Right hindlimb (tissue), 1 donor: Measurements from ENCODE around the gene ABHD1.
A peak's percentile ranks its signal among the peaks of the same experiment; 100 is the strongest.
"Not testable (repeated sequence)": the region's sequence is repeated elsewhere in the genome, so short reads cannot be mapped to it uniquely, and the experiment has no call there.

Experiments
- DNase-seq: peaks from one replicate; pipeline ENCODE4 v3.0.0-alpha.2; 2018

ABHD1 gene

DNA sequence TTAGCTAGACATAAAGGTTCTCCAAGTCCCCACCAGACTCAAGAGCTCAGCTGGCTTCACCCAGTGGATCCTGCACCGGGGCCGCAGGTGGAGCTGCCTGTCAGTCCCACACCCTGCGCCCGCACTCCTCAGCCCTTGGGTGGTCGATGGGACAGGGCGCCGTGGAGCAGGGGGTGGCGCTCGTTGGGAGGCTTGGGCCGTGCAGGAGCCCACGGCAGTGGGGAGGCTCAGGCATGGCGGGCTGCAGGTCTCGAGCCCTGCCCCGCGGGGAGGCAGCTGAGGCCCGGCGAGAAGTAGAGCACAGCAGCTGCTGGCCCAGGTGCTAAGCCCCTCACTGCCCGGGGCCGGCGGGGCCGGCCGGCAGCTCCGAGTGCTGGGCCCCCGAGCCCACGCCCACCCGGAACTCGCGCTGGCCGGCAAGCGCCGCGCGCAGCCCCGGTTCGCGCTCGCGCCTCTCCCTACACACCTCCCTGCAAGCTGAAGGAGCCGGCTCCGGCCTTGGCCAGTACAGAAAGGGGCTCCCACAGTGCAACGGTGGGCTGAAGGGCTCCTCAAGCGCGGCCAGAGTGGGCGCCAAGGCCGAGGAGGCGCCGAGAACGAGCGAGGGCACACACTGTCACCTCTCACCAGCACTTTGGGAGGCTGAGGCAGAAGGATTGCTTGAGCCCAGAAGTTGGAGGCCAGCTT lies 12.1 kb upstream of the ABHD1 start:
- DNase-seq, result not testable (repeated sequence)

DNA sequence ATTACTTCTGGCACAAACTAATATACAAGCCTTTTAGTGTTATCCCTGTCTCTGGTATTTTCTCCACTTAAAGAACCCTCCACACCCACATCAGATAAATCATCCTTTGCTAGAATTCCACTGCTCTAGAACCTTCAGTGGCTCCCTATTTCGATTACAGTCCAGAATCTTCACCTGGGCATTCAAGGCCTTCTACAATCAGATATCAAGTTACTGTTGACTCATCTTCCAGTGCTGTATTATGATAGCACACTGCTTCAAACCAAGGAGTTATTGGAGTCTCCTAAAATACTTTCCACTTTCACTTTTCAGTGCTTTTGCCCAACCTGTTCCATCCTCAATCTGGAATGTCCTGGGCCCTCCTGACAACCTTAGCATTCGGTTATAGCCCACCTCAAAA lies 8.1 kb upstream of the ABHD1 start:
- no peak for DNase-seq

DNA sequence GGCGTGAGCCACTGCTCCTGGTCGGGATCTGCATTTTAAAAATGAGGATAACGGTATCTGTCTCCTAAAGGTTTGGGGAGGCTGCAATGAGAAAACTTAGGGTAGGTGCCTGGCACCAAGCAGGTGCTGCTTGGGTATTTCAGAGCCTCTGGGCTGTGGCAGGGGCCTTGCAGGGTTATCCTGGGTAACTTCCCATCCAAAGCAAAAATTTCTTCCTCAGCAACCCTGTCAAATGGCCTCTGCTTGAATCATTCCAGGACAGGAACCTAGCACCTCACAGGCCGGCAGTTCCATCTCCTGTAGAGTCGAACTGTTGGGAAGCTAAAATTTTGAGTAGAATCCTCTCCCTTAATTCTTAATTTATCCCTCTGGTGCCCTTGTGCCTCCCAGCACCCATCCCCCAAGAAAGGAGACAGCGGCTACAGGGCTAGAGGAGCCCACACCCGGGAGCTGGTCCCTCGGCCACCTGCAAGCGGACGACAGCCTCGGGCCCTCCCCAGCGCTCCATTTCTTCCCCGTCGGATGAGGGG lies 5.6 kb upstream of the ABHD1 start:
- DNase-seq, result no peak

DNA sequence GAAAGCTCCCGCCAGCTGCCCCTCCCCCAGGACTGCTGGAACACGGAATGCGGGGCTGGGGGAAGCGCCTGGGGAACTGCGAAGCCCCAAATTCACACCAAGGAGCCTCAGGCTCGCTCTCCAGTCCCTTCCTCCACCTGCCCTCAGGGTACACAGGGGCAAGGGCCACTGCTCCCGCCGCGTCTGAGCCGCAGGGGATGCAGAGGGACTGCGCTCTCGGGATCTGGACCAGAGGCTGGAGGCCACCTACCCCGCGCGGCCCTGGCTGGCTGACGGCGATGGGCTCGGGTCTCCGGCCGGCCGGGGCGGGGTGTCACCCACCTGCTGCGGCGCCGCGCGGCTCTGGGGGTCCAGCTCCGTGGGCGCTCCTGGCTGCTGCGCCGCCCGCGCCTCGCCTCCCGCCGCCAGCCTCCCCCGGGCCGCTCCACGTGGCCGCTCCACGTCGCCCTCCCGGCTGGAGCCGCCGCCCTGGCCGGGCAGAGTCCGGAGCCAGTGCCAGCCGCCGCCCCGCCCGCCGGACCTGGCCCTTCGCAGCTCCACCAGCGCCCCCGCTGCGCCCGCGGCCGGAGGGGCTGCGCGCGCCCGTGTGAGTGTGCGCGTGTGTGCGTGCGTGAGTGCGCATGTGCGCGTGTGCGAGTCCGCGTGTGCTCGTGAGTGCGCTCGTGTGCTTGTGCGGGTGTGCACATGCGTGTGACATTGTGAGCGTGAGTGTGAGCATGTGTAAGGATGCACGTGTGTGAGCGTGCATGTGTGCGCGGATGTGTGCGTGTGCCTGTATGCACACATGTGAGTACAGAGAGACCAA lies 4.9 kb upstream of the ABHD1 start, which contains the start of gene CGREF1:
CGREF1 (minus strand) TSS at position 604 of the 805 bp plus-strand sequence. CDS start 14,762 bp downstream, outside the sequence.
- no peak for DNase-seq

DNA sequence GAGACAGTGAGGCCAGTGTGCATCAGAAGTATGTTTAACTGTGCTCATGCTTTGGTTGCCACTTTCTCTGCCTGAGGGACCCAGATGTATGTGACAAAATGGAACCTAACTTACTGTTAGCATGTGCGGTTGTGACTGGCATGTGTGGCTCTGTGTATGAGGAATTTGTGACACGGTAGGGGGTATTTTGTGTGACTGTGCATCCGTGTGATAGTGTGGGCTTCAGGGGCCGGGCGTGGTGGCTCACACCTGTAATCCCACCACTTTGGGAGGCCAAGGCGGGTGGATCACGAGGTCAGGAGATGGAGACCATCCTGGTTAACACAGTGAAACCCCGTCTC lies 4.3 kb upstream of the ABHD1 start:
- not testable (repeated sequence) for DNase-seq

DNA sequence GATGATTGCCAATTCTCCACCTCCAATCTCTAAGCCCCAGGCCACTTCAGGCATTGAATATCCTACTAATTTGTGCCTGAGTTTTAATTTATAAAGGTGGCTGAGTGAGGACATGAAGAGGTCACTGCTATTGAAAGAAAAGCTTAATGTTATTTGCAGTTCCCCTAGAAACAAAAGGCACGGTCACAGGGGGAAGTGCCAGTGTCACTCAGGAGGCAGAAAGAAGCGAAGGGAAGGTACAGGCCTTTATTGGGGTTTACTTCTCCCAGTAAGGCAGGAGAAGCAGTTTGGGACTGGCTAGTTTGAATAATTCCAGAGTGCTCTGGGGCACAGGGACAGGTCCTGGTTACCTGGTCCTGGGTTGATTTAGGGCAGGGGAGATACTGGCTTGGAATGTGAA lies 1.7 kb upstream of the ABHD1 start:
- DNase-seq, result no peak

DNA sequence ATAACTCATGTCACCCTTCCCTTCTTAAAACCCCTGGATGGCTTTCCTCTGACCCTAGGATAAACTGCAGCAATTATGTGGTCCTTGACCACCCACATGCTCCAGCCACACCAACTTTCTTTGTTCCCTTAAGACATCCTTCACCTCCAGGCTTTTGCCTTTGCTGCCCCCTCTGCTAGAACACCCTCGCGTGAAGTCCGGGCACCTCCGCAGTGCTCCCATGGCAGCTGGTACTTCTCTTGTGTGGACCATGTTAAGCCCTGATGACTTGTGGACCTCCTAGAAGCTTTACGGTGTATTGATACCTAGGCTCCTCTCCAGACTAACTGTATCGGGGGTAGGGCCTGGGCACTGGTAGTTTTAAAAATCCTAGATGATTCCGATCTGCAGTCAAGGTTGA lies 824 bp upstream of the ABHD1 start:
- DNase-seq, result no peak

DNA sequence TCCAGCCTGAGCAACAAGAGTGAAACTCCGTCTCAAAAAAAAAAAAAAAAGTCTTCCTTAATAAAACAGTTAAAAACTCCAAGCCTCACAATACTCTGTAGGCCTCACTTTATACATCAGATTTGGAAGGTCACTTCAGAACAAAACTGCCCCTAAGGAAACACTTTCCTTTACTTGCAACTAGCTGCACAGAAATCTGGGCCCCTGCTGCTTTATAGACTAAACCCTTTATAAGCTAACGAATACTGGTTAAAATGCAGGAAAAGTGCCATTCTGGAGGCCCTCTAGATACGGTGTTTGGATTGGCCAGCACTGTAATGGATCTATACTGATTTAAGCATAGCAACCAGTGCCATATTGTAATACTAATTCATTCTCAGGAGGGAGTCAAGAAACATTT lies 1.5 kb downstream of the ABHD1 start:
- no peak for DNase-seq

DNA sequence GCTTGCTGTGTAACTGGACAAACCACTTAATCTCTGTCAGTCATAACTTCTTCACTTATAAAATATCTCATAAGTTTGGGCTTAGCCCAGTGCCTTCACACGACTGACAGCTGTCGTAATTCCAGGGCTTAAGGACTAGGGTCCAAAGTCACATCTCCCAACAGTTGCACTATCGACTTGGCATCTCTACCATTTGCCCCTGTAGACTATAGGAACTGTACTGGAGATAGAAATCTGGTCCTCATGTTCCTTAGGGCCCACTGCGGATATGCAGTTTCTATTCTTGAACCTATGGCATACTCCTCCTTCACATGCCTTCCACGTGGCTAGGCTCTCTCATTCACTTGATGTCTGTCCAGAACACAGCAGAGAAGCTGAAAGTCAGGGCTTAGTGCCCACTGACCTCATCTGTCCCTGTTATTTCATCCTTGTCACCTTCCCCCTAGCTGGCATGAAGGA lies 2.7 kb downstream of the ABHD1 start:
- no peak for DNase-seq

DNA sequence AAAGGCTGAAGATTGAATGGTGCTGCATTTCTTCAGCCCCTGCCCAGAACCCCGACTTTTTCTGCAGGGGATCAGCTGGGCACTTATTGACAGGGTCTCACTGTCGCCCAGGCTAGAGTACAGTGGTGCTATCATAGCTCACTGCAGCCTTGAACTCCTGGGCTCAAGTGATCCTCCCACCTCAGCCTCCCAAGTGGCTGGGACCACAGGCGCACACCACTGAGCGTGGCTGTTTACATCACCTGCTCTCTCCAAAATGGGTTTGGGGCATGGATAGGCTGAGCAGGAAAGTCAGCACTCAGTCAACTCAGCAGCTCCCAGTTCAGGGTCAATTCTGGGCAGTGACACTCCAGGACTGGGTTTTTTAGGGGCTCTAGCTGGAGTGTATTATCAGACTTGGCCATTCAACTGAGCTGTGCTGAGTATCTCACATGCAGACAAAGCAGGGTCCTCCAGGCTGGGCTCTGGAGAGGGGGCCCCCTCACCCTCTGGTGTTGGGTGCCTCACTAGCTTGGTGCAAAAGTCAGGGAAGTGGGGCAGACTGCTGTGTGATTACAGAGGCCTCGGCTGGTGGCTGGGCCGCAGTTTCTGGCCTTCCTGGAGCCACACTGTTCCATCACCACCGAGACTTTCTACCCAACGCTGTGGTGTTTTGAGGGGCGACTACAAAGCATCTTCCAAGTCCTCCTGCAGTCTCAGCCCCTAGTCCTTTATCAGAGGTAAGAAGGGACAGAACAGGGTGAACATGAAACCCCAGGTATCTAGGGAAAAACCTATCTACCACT lies 4.5 kb downstream of the ABHD1 start:
- no peak for DNase-seq

DNA sequence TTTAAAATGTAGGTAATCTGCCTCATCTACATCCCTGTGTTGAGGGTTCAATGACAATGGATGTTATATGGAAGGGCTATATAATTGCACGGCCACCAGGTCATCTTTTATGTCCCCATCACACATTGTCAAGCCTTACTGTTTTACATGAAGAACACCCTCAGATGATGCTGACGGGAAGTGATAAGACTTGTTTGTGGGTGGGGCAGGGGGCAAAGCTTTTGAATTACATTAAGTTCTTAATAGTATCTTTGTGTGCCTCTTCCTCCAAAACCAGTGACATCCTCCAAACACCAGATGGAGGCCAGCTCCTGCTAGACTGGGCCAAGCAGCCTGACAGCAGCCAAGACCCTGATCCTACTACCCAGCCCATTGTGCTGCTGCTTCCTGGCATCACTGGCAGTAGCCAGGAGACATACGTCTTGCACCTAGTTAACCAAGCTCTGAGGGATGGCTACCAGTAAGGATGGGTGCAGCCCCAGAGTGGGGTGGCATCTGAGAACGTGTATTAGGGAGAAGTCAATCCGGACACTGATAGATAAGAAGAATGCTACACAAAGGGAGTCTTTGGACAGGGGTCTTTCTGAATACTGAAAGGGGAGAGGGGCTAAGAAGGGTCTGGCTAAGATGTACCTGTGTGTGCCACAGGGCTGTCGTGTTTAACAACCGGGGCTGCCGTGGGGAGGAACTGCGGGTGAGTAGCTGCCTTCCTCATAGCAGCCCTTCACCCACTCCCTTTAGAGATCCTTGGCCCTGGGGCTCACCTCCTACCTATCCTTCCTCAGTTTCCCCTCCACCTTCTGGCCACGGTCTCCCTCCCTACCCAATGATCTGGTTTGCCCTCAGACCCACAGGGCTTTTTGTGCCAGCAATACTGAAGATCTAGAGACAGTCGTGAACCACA lies 5.3 kb downstream of the ABHD1 start:
- no peak for DNase-seq

DNA sequence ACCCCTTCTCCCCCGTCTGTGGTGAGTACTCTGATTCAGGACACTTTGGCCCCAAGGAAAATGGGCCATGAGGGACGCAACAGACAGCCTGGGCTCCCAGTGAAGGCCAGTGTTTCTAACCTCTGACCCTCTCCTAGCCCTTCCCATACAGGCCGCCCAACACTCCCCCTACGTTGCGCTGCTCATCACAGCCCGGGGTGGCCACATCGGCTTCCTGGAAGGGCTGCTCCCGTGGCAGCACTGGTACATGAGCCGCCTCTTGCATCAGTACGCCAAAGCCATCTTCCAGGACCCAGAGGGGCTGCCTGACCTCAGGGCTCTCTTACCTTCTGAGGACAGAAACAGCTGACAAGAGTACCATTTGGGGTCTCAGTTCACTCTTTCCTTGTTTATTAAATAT lies 6.8 kb downstream of the ABHD1 start:
- DNase-seq, result no peak

DNA sequence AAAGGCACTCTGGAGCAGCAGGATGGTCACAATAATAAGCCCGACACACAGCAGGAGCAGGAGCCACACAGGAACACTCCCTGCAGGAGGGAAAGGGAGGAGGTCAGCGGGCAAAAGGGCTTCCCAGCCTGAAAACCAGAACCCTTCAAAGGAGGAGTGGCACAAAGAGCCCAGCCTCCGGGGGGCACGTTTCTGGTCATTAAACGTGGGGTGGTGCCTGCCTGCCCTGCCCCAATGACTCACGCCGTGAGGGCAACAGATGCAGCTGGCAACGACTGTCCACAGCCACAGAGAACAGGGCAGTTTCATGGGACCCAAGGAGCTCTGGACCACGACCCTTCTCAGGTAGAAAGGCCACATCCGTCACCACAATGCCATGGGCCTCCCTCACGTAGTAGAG lies 7.8 kb downstream of the ABHD1 start:
- no peak for DNase-seq

DNA sequence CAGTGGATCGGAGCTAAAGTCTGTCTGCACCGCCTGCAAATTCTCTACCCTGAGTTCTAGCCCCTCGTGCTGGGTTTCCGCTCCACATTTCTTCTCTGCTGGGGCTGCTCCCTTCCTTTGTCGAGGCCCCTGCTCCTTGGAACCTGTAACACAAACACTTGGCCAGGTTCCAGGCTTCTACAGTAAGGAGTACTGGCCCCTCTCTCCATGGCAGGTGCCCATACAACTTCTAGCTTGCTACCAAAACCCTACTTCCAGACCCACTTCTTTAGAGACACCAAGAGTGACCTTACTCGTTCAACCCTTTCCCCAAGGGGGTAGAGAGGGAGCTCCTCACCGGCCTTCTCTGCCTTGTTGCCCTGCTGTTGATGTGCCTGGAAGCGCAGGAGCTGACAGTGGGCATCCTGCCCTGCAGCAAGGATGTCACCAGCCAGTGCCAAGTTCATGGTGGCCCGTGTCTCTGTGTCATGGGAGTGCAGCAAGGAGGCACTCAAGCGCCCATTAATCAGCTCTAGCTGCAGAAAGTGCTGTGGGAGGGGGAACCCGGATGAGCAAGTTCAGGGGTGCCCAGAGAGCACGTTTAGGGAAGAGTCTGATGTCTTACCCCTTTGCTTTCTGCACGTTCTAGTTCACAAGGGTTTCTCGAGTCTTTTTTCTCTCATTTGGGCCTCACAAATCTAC lies 9.7 kb downstream of the ABHD1 start:
- no peak for DNase-seq

DNA sequence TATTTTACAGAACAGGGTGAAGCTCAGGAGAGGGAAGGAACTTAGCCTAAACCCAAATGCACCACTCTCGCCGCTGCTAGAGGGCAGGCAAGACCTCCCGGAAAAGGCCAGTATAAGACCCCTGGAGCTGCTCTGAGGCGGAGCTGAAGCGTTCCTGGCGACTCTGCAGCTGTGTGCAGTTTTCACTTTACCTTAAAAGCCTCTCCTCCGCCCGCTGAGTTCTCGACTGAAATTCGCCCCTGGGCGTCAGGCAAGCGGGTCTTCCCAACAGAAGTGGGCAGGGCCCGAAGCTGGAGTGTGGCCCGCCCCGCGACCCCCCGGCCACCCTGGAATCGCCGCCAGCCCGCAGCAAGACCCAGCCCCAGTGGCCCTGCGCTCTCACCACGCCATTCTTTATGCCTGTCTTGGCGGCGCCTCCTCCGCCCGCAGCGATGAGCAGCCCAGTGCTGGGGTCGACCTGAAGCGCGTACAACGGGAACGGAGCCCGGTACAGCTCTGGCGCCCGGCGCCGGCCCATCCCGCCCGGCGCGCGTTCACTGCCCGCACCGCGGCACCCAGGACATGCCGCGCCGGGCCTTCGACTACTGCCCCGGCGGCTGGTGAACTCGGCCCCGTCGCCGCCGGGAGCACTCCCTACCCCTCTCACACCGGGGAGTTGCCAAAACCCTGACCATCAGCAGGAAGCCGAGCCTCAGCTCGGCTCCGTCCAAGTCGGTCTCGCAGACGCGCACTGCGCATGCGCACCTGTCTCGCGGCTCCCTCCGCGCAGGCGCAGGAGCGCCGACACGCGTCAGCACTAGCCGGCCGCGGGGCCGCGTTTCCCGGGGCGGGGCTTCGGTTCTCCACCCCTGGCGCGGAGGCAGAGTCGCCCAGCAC lies 10.5 kb downstream of the ABHD1 start, which contains the start of gene PREB:
PREB (minus strand) TSS at position 732 of the 876 bp plus-strand sequence; CDS start at position 517, 215 bp downstream.
- DNase-seq, result peak; percentile 98

DNA sequence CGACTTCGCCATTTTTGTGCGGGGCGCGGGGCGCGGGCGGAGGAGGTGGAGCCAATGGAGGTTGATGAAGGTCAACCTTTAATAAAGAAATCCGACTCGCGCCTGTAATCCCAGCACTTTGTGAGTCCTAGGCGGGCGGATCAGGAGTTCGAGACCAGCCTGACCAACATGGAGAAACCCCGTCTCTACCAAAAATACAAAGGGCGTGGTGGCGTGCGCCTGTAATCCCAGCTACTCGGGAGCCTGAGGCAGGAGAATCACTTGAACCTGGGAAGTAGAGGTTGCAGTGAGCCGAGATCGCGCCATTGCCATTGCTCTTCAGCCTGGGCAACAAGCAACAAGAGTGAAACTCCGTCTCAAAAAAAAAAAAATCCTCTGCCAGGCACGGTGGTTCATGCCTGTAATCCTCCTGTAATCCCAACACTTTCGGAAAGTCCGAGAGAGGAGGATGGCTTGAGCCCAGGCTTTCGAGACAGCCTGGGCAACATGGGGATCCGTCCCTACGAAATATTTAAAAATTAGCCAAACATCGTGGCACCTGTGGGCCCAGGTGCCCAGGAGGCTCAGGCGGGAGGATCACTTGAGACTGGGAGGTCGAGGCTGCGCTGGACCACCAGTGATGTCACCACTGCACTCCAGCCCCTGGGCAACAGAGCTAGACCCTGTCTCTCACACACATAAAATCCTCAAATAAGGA lies 11.3 kb downstream of the ABHD1 start:
- DNase-seq, result no peak

DNA sequence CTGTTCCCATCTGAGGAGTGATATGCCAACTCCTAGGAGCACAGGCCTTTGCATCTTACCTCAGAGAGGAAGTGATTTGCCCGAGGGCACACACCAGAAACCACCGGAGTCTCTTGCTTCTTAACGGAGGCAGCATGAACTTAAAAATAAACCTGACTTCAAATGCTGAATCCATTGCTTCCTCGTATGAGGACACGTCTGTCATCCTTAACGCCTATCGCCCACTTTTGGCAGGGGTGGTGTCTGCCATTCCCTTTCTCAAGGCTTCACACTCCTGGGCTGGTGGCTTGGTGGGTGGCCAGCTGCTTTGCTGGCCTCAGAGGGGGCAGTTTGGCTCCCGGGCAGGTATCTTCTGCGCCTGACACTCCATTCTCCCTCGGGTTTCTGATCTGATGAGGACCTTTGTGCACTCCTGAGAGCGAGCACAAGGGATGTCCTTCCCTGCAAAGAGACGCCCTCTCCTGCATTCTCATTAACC lies 11.9 kb downstream of the ABHD1 start:
- DNase-seq, result no peak

DNA sequence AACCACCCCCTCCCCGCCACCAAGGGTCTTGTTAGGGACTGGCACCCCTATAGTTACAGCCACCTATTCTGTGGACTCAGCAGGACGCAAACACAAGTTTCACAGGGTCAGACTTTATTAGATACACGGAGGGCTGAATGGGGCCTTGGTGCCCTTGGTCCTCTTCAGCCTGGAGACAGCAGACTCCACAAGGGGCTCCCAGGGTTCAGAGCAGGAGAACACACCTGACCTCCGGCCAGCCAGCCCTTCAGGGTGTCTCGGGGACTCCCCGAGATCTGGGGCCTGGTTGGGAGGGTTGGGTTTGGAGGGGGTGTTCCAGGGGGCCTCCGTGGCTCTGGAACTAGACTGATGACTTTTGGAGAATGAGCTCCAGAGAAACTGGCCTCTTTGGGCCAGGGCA lies 13.1 kb downstream of the ABHD1 start:
- no peak for DNase-seq

DNA sequence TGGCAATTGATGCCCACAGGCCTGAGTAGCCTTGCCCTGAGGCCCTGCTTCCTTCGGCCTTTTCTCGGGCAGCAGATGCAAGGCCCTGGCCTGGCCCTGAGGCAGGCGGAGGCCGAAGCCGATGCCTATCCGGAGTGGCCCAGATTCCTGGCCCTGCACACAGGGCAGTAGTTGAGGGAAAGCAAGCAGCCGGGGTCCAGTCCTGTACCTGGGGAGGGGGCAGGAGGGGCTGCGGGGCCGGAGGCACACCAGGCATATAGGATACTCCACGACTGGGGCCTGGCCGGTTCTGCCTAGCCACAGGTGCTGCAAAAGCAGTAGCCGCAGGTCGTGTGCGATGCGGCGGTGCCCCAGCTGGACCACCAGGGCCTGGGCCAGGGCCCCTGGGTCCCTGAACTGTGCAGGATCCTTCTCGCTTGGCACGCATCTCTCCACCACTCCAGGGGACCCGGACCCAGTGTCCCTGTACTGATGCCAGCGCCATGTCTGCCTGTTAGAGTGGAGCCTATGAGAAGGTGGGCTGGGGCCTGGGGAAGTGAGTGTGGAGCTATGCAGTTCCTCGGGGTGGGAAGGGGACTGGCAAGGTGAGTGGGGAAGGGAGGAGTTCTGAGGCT lies 13.8 kb downstream of the ABHD1 start:
- no peak for DNase-seq
